Measurements from ENCODE around the gene DENND6B.

DNA sequence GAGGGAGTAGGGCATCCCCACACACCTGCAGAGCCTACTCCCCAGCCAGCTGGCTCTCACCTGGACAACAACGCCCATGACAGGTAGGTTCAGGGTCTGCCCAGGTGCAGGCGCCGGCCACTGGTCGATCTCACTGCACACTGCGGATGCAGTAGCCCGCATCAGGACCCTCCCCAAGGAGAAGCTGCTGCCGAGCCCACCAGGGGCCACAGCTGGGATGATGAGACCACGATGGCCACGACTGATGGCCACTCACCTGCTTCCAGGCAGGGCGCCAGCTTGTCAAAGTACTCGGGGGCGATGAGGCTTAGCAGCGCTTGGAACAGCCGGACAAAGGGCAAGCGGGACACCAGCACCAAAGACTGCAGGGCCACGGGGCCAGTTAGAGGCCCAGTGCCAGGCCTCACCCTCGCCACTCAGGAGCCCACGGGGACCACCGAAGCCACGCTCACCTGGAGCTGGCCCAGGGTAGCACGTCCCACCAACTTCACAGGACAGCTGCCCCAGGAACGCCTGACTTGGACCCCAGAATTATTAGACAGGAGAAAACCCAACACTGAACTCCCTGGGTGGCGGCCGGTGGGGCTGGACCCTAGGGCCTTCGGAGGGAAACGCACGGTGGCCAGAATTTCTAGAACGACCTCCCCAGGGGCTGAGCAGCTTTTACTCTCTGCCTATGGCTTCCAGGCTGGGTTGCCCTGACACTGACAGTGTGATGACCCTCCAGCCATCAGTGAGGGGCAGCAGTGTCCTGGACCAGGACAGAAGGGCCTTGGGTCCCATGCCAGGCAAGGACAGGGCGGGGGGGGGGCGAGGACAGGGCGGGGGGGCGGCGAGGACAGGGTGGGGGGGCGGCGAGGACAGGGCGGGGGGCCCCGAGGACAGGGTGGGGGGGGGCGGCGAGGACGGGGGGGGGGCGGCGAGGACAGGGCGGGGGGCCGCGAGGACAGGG, 10.4 kb downstream of the DENND6B start:
- TF ChIP-seq, protein P1, sequence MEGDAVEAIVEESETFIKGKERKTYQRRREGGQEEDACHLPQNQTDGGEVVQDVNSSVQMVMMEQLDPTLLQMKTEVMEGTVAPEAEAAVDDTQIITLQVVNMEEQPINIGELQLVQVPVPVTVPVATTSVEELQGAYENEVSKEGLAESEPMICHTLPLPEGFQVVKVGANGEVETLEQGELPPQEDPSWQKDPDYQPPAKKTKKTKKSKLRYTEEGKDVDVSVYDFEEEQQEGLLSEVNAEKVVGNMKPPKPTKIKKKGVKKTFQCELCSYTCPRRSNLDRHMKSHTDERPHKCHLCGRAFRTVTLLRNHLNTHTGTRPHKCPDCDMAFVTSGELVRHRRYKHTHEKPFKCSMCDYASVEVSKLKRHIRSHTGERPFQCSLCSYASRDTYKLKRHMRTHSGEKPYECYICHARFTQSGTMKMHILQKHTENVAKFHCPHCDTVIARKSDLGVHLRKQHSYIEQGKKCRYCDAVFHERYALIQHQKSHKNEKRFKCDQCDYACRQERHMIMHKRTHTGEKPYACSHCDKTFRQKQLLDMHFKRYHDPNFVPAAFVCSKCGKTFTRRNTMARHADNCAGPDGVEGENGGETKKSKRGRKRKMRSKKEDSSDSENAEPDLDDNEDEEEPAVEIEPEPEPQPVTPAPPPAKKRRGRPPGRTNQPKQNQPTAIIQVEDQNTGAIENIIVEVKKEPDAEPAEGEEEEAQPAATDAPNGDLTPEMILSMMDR (IDR thresholded peaks at IDR 0.05): no peak
- TF ChIP-seq EP300 (IDR thresholded peaks at IDR 0.05) (no peak), POLR2AphosphoS5 (IDR thresholded peaks at IDR 0.05) (no peak)
